HG02623 (cell line): ENCODE measurements around the gene TMEM174.

ENCODE experiments used
- ATAC-seq: cut with Tn5 transposase; IDR thresholded peaks from one replicate; pipeline ENCODE4 v1.9.1; 2021; ENCODE audit warnings: moderate library complexity; ENCODE audit not compliant: unreplicated experiment

The TMEM174 gene

GRCh38 chr5:73153513-73153912 is 19.5 kb upstream of the TMEM174 start:
- ATAC-seq, result no peak

DNA sequence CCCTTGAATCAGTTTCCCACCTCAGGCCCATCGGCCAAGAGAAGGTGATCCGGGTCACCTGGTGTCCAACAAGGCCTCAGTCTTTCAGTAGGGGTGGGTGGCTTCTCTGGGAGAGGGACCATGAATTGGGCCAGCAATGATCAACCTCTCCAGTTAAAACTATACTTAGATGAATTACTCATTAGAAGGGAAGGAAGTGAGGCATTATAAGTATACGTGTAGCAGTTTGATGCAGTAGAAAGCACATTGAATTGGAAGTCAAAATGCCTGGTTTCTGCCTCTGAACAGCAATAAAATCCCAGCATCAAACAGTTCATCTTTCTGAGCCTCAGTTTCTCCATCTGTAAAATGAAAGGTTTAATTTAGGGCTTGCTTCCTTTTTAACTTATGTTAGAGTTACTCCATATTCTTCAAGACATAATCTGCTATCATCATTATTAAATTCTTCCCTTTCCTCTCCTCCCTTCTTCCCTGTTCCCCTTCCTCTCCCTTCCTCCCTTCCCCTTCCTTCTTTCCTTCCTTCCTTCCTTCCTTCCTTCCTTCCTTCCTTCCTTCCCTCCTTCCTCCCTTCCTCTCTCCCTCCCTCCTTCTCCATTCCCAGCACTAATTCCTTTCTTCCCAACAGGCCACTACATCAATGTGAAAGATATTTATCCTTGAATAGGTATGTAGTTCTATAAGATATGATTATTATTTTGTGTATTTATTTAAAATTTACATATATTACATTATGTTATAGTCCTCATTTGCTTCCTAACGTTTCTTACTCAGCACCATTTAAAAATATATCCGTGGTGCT is 18.6 kb upstream of the TMEM174 start:
- ATAC-seq, result no peak

DNA sequence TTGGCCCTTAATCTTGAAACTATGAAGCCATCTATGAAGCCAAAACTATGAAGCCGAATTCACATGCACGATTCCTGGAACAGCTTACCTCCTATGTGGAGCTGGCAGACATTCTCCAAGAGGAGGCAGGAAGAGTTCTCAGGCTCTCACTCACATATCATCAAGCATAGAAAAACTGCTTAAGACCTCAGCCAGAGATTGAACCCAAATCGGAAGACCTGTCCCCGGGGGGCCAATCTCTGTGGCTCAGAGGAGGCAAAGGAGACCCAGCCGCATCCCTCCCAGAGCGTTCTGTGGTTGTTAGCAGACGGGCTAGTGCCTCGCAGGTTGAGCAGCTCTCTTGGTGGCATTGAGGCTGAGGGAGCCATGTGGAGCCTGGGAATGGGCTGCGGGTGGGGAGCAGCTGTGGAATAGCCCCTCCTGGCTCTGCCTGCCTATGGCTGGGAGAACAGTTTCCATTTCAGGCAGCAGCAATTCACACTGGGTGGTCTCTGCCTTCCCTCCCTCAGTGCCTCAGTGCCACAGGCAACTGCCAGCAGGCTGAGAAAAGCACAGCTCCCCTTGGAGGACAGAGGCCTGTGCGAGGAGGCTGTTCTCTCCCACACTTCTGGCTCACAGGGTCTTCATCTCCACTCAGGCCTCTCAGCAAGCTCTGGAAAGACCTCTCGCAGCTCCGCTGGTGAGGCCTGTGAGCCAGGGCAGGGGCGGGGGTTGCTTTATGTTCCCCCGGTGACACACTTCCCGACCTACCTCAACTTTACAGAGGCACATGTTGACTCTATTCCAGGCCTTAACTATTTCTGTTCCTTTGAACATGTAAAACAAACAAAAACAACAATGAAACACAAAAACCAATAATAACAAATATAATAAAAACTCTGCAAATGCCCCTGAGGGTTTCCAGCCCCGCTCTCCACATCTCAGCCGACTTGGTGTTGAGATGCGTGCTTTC is 17.4 kb upstream of the TMEM174 start:
- no peak for ATAC-seq

- no peak for ATAC-seq
Observed at GRCh38 chr5:73157414-73158303, 15.3 kb upstream of the TMEM174 start.

DNA sequence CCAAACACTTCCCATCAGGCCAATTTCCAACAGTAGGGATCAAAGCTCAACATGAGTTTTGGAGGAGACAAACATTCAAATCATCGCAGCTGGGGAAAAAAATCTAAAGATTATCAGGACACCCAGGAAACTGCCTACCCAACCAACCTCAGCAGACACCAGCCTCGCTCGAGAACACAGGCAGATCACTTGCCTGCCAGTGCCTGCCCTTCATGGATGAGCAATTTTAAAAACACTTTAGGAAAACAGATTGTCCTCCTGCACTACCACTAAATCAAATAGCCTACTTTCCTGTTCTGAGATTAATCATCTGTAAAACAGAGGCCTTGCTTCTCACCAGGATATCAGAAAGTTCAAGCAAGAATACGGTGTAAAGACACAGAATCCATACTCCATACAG is 14.7 kb upstream of the TMEM174 start:
- ATAC-seq, result no peak

DNA sequence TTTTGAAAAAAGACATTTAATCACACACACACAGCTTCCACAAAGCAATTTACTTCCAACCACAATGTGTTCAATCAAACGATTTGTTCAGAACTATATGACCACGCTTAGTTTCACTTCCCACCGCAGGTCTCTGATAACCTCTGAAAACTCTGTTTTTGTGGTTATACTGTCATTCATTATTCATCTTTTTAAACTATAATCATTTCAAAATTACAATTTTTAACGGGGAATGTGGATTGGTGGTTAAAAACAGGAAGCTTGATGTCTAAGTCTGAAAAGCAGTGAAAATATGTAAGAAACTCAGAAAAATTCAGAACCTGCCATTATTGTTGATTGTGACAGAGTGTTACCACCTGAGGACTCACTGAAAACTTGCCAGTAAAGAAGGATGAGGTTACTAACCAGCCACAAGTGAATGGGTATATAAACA is 12.7 kb upstream of the TMEM174 start:
- peak; percentile 53 for ATAC-seq

DNA sequence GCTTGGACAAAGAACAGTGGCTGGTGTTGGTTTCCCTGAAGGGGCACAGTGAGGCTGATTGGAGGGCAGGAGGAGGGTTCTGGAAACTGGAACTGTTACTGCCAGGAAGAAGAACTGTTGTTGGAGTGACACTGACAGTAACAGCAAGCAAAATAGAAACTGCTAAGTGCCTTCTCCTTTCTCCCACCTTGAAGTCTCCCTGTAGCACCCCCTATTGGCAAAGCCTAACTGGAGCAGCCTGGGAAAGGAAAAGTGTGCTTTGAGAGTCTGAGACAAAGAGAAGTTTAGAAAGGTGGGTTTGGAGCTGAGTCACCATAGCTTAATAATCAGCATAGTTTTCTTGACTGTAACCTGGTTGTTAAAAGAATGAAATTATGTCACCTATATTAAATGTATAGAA is 2.5 kb upstream of the TMEM174 start:
- ATAC-seq, result no peak

GRCh38 chr5:73171495-73171894 is 1.5 kb upstream of the TMEM174 start:
- ATAC-seq, result no peak

GRCh38 chr5:73174100-73174815 is 1.3 kb downstream of the TMEM174 start:
- no peak for ATAC-seq

GRCh38 chr5:73176250-73176649 is 3.3 kb downstream of the TMEM174 start:
- ATAC-seq, result no peak

GRCh38 chr5:73178265-73178664 is 5.3 kb downstream of the TMEM174 start:
- ATAC-seq, result no peak

- ATAC-seq, result no peak
Observed at GRCh38 chr5:73179730-73180129, 6.7 kb downstream of the TMEM174 start.

- no peak for ATAC-seq
Observed at GRCh38 chr5:73180566-73180965, 7.6 kb downstream of the TMEM174 start.

GRCh38 chr5:73182307-73182706 is 9.3 kb downstream of the TMEM174 start:
- no peak for ATAC-seq

DNA sequence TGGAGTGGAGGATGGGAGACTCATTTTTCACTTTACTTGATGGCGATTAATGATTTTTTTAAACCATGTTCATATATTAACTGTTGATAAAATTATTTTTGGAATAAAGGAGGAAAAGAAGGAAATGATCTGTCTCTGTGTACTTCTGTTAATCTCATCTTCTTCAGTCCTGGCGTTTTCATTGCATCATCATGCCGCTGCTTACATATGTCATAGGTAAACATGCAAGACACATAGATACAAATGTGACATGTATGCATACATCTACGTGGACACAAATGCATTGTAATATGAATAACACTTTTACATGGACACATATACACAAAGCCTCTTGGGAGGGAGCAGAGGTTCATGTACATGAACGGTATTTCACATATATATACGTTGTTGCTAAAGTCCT is 10.0 kb downstream of the TMEM174 start:
- no peak for ATAC-seq

GRCh38 chr5:73183481-73183891 is 10.5 kb downstream of the TMEM174 start:
- ATAC-seq, result no peak

DNA sequence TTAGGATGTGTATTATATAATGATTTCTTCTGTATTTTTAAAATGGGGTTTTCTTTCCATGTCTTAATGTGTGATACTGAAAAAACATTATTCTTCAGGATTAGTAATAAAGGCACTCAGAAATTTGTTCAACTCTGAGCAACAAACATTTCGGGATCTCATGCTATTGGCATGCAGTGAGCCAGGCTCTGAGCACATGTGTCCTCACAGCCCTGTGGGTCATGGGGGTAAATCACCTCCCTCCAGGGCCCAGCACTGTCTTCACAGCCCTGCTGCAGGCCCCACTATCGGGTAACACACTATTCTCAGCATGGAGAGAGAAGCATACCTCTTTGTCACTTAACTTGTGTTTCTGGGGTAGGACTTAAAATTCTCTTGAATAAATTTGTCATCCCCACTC is 14.0 kb downstream of the TMEM174 start:
- no peak for ATAC-seq

DNA sequence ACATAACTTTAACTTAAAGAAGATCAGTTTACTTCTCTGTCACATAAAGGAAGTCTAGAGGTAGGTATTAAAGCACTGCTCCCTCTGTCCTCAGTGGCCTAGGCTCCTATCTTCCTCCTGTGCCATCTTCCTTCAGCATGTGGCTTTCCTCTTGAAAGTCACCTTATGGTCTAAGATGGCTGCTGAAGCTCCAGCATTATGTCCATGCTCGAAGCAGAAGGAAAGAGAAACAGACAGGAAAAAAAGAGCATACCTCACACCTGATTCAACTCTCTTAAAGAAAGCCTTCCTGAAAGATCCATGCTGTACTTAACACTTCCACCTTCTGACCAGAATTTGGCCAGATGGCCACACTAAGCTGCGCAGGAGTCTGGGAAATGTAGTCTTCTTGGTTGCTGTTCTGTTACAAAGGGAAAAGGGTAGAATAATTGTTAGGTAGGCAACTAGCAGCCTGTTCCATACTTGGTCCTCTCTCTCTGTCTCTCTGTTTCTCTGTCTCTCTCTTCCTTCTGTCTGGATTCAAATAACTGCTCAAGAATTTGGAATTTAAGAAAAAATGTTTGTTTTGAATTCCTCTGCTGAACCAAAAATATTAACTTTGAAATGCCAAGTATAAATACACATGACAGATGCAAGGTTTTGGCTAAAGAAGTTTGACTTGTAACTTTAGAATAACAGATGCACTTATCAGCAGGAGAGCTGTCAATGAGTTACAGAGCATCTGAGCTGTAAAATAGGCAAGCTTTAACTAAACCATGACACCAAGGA is 16.0 kb downstream of the TMEM174 start:
- ATAC-seq, result no peak

- no peak for ATAC-seq
Observed at GRCh38 chr5:73189871-73190376, 16.9 kb downstream of the TMEM174 start.
